ENCODE results near the gene EVA1C.
"Not testable (repeated sequence)": the region's sequence is repeated elsewhere in the genome, so short reads cannot be mapped to it uniquely, and the experiment has no call there.

EVA1C gene

DNA sequence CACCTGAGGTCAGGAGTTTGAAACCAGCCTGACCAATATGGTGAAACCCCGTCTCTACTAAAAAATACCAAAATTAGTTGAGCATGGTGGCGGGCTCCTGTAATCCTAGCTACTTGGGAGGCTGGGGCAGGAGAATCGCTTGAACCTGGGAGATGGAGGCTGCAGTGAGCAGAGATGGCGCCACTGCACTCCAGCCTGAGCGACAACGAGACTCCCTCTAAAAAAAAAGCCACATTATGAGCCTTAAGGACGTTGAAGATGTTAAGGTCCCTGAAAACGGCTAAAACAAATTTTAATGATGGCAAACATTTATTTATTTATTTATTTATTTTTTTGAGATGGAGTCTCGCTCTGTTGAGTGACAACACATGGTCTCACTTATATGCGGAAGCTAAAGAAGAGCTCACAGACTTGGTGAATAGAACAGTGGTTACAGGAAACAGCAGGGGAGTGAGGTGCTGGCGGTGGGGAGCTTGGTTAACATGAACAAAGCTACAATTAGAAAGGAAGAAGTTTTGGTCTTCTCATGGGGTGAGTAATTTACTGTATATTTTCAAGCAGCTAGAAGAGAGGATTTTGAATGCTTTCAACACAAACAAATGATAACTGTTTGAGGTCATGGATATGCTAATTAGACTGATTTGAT is 125.8 kb downstream of the EVA1C start:
- no peak overlapping the region for H3K4me3 ChIP-seq (ENCODE audit: low read length)
- no peaks in the 10 kb centered on the region for H3K27me3 ChIP-seq (ENCODE audit: insufficient read depth, low read length)
- H3K9me3 ChIP-seq (ENCODE audit: insufficient read depth, low read depth, low read length): no peaks in the 10 kb centered on the region
- no peaks in the 10 kb centered on the region for H3K36me3 ChIP-seq (ENCODE audit: insufficient read depth, low read length)
- H3K27ac ChIP-seq (ENCODE audit: low read depth, low read length): no peak overlapping the region
- peaks cover 6% of the 10 kb centered on the region for H3K4me1 ChIP-seq (ENCODE audit: insufficient read depth, low read length)
- 67% methylated on average over 9 of the region's 11 CpGs for WGBS
- no peak overlapping the region for H3K9ac ChIP-seq (ENCODE audit: low read depth, low read length)

GRCh38 chr21:32539378-32539777 is 126.9 kb downstream of the EVA1C start:
- H3K4me3 ChIP-seq (ENCODE audit: low read length): no peak overlapping the region
- 94% methylated on average over 6 of the region's 6 CpGs for WGBS
- no peak overlapping the region for H3K27ac ChIP-seq (ENCODE audit: low read depth, low read length)
- peaks cover 6% of the 10 kb centered on the region for H3K4me1 ChIP-seq (ENCODE audit: insufficient read depth, low read length)
- H3K9me3 ChIP-seq (ENCODE audit: insufficient read depth, low read depth, low read length): no peaks in the 10 kb centered on the region
- no peak overlapping the region for H3K9ac ChIP-seq (ENCODE audit: low read depth, low read length)
- H3K27me3 ChIP-seq (ENCODE audit: insufficient read depth, low read length): no peaks in the 10 kb centered on the region
- H3K36me3 ChIP-seq (ENCODE audit: insufficient read depth, low read length): no peaks in the 10 kb centered on the region

GRCh38 chr21:32543056-32543455 is 130.6 kb downstream of the EVA1C start:
- not testable (repeated sequence) for H3K4me1 ChIP-seq (ENCODE audit: insufficient read depth, low read length); H3K9ac ChIP-seq (ENCODE audit: low read depth, low read length); H3K36me3 ChIP-seq (ENCODE audit: insufficient read depth, low read length); H3K9me3 ChIP-seq (ENCODE audit: insufficient read depth, low read depth, low read length); H3K27me3 ChIP-seq (ENCODE audit: insufficient read depth, low read length); H3K27ac ChIP-seq (ENCODE audit: low read depth, low read length); H3K4me3 ChIP-seq (ENCODE audit: low read length)
- 100% methylated on average over 1 of the region's 2 CpGs for WGBS

- 44% methylated on average over 3 of the region's 3 CpGs for WGBS
- Histone ChIP-seq H3K27me3 (ENCODE audit: insufficient read depth, low read length) (no peaks in the 10 kb centered on the region), H3K9ac (ENCODE audit: low read depth, low read length) (no peak overlapping the region), H3K9me3 (ENCODE audit: insufficient read depth, low read depth, low read length) (no peaks in the 10 kb centered on the region), H3K4me3 (ENCODE audit: low read length) (no peak overlapping the region), H3K27ac (ENCODE audit: low read depth, low read length) (no peak overlapping the region), H3K36me3 (ENCODE audit: insufficient read depth, low read length) (no peaks in the 10 kb centered on the region), H3K4me1 (ENCODE audit: insufficient read depth, low read length) (peaks cover under 1% of the 10 kb centered on the region; the same call in 1 of the 2 replicates)
Observed at GRCh38 chr21:32543975-32544374, 131.5 kb downstream of the EVA1C start.

DNA sequence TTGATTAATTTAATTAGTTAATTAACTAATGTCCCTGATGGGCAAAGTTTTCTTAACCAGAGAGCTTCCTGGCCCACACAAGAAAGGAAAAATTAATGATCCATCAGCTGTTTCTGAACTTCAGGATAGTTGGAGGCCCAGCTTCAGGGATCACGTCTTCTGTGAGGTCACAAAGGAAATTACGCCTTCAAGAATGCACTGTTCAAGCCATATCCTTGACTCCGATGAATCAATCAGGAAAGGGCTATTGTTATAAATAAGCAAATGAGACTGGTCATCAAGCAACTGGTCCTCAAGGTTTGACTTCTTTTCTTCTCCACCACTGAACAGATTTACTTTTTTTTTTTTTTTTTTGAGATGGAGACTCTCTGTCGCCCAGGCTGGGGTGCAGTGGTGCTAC is 132.2 kb downstream of the EVA1C start:
- no peaks in the 10 kb centered on the region for H3K27me3 ChIP-seq (ENCODE audit: insufficient read depth, low read length)
- WGBS: 93% methylated on average over 4 of the region's 4 CpGs
- H3K36me3 ChIP-seq (ENCODE audit: insufficient read depth, low read length): no peaks in the 10 kb centered on the region
- H3K27ac ChIP-seq (ENCODE audit: low read depth, low read length): no peak overlapping the region
- H3K4me3 ChIP-seq (ENCODE audit: low read length): no peak overlapping the region
- no peak overlapping the region for H3K9ac ChIP-seq (ENCODE audit: low read depth, low read length)
- H3K4me1 ChIP-seq (ENCODE audit: insufficient read depth, low read length): no peaks in the 10 kb centered on the region
- H3K9me3 ChIP-seq (ENCODE audit: insufficient read depth, low read depth, low read length): no peaks in the 10 kb centered on the region

DNA sequence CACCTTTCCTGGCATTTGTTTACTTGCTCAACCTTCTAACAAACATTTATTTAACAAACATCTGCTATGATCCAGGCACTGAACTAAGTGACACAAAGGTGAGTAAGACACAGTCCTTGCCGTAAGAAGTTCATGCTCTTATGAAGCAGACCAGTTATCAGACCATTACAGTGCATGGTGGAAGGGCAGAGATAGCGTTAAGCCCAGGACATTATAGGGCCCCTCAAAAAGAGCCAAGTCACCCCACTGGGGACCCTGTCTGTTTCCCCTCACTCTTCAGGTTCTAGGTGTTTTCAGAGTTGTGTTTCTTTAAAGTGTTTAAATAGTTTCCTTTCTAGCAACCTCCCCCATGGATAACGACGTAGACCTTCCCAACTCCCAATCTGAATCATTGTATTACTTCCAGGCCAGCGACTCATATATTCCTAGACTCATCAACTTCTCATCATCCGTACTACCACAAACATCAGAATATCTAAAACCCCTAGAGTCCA is 133.5 kb downstream of the EVA1C start:
- Histone ChIP-seq H3K4me3 (ENCODE audit: low read length) (no peak overlapping the region), H3K27ac (ENCODE audit: low read depth, low read length) (no peak overlapping the region), H3K9ac (ENCODE audit: low read depth, low read length) (no peak overlapping the region), H3K9me3 (ENCODE audit: insufficient read depth, low read depth, low read length) (no peaks in the 10 kb centered on the region), H3K4me1 (ENCODE audit: insufficient read depth, low read length) (no peaks in the 10 kb centered on the region), H3K36me3 (ENCODE audit: insufficient read depth, low read length) (no peaks in the 10 kb centered on the region), H3K27me3 (ENCODE audit: insufficient read depth, low read length) (no peaks in the 10 kb centered on the region)
- 92% methylated on average over 6 of the region's 6 CpGs for WGBS

DNA sequence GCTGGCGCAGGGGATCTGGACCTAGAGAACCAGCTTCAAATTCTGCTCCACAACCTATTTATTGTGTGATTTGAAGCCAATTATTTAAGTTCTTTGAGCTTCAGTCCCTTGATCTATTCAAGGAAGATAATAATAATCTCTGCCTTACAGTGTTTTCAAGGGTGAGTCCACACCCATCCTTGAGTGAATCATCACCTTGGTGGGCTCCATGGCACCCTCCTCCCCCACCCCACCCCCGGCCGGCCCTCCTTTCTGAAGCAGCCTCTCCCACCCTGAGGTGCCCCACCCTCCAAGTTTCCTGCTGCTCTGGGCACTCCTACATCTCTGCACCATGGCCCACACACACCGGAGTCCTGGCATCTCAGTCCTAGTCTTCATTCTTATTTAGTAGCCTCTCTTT is 134.5 kb downstream of the EVA1C start:
- Histone ChIP-seq H3K27ac (ENCODE audit: low read depth, low read length) (no peak overlapping the region), H3K4me3 (ENCODE audit: low read length) (no peak overlapping the region), H3K9ac (ENCODE audit: low read depth, low read length) (no peak overlapping the region), H3K36me3 (ENCODE audit: insufficient read depth, low read length) (no peaks in the 10 kb centered on the region), H3K4me1 (ENCODE audit: insufficient read depth, low read length) (no peaks in the 10 kb centered on the region), H3K27me3 (ENCODE audit: insufficient read depth, low read length) (no peaks in the 10 kb centered on the region), H3K9me3 (ENCODE audit: insufficient read depth, low read depth, low read length) (no peaks in the 10 kb centered on the region)
- 91% methylated on average over 4 of the region's 4 CpGs for WGBS

- 87% methylated on average over 8 of the region's 8 CpGs for WGBS
- Histone ChIP-seq H3K36me3 (ENCODE audit: insufficient read depth, low read length) (no peaks in the 10 kb centered on the region), H3K4me3 (ENCODE audit: low read length) (no peak overlapping the region), H3K27ac (ENCODE audit: low read depth, low read length) (no peak overlapping the region), H3K9ac (ENCODE audit: low read depth, low read length) (no peak overlapping the region), H3K4me1 (ENCODE audit: insufficient read depth, low read length) (no peaks in the 10 kb centered on the region), H3K9me3 (ENCODE audit: insufficient read depth, low read depth, low read length) (no peaks in the 10 kb centered on the region), H3K27me3 (ENCODE audit: insufficient read depth, low read length) (no peaks in the 10 kb centered on the region)
Observed at GRCh38 chr21:32548978-32549377, 136.5 kb downstream of the EVA1C start.

DNA sequence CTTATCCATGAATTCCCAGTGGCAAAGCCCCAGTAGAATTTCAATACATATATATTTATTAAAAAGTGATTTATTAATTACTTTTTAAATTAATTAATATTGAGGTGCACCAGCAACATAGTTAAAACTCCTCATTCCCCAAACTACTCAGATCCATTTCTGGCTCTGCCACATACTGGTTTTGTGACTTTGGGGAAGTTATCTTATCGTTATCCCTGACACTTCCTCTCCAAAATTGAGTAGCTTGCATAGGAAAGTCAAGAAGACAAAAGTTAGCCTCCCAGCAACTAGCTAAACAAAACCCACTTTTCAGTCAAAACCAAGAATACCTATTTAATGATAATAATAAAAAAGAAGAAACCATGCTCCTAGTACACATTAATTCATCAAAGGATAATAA is 136.9 kb downstream of the EVA1C start:
- Histone ChIP-seq H3K9me3 (ENCODE audit: insufficient read depth, low read depth, low read length) (no peaks in the 10 kb centered on the region), H3K4me1 (ENCODE audit: insufficient read depth, low read length) (no peaks in the 10 kb centered on the region), H3K36me3 (ENCODE audit: insufficient read depth, low read length) (no peaks in the 10 kb centered on the region), H3K27ac (ENCODE audit: low read depth, low read length) (no peak overlapping the region), H3K27me3 (ENCODE audit: insufficient read depth, low read length) (no peaks in the 10 kb centered on the region), H3K9ac (ENCODE audit: low read depth, low read length) (no peak overlapping the region), H3K4me3 (ENCODE audit: low read length) (no peak overlapping the region)
- 91% methylated on average over 1 of the region's 1 CpG for WGBS

DNA sequence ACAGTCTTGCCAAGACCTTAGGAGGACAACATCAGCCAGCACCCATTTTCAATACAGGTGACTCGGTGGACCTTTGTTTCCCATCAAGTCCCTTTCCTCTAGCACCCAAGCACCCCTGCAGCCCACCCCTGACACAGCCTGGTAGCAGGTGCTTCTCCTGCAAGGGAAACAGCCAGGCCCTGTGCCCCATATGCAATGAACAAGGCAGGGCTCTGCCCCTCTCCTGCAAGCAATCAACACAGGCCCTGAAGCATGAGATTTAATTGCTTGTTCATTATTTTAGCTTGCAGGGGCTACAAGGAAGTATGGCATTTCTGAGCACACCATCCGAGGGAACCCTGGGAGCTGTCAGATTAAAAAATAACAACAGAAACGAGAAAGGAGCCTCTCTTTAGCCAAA is 137.4 kb downstream of the EVA1C start:
- 89% methylated on average over 3 of the region's 3 CpGs for WGBS
- Histone ChIP-seq H3K9ac (ENCODE audit: low read depth, low read length) (no peak overlapping the region), H3K27ac (ENCODE audit: low read depth, low read length) (no peak overlapping the region), H3K36me3 (ENCODE audit: insufficient read depth, low read length) (no peaks in the 10 kb centered on the region), H3K4me3 (ENCODE audit: low read length) (no peak overlapping the region), H3K9me3 (ENCODE audit: insufficient read depth, low read depth, low read length) (no peaks in the 10 kb centered on the region), H3K27me3 (ENCODE audit: insufficient read depth, low read length) (no peaks in the 10 kb centered on the region), H3K4me1 (ENCODE audit: insufficient read depth, low read length) (no peaks in the 10 kb centered on the region)

GRCh38 chr21:32554832-32555638 is 142.5 kb downstream of the EVA1C start:
- H3K9me3 ChIP-seq (ENCODE audit: insufficient read depth, low read depth, low read length): no peaks in the 10 kb centered on the region
- H3K4me3 ChIP-seq (ENCODE audit: low read length): no peak overlapping the region
- no peak overlapping the region for H3K27ac ChIP-seq (ENCODE audit: low read depth, low read length)
- H3K36me3 ChIP-seq (ENCODE audit: insufficient read depth, low read length): no peaks in the 10 kb centered on the region
- no peaks in the 10 kb centered on the region for H3K27me3 ChIP-seq (ENCODE audit: insufficient read depth, low read length)
- no peak overlapping the region for H3K9ac ChIP-seq (ENCODE audit: low read depth, low read length)
- peaks cover 8% of the 10 kb centered on the region for H3K4me1 ChIP-seq (ENCODE audit: insufficient read depth, low read length)
- 96% methylated on average over 4 of the region's 4 CpGs for WGBS

Data from HUES64 (cell line).